Measurements from ENCODE around the gene RPS2.

Gene RPS2

DNA sequence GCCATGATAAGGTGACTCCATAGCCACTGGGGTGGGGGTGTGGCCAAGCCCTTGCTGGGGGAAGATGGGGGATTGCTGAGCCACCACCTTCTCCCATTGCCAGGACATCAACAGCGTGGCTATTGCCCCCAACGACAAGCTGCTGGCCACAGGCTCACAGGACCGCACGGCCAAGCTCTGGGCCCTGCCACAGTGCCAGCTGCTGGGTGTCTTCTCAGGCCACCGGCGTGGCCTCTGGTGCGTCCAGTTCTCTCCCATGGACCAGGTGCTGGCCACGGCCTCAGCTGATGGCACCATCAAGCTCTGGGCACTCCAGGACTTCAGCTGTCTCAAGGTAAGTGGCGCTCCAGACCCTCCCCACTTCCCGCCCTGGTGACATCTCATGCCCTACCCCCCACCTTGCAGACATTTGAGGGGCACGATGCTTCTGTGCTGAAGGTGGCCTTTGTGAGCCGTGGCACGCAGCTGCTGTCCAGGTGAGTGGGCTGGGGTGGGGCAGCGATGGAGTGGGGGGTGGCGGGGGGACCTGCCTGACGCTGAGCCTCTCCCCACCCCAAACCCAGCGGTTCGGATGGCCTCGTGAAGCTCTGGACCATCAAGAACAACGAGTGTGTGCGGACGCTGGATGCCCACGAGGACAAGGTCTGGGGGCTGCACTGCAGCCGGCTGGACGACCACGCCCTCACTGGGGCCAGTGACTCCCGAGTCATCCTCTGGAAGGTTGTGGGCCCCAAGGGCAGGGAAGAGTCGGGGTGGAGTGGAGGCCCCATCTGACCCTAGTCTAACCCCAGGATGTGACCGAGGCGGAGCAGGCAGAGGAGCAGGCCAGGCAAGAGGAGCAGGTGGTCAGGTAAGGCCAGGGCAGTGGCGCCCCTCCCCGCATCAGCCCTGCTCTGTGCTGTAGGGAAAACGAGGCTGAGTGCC lies 12.6 kb upstream of the RPS2 start:
- TF ChIP-seq CTCF (IDR thresholded peaks at IDR 0.05; ENCODE audit: extremely low read depth, insufficient read depth, missing control alignments): no peak
- in situ Hi-C loops (cut with MboI; ENCODE audit: low pct_unique_long_range_greater_than_20kb, low sequenced_read_pairs, unreplicated experiment): no loop called here
- DNase-seq (ENCODE audit: low spot score): no peak

DNA sequence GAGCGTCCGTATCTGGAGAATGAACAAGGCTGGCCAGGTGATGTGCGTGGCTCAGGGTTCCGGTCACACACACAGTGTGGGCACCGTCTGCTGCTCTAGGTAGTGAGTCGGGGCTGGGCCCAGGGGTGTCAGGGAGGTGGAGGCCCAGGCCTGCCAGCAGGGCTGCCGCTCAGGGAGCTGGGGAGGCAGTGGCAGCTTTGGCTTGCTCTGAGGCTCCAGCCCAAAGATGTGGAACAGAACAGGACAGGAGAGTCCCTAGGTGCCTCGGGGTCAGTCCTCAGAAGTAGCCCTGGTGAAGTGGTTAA lies 11.5 kb upstream of the RPS2 start:
- no peak for DNase-seq (ENCODE audit: low spot score)
- in situ Hi-C loops (cut with MboI; ENCODE audit: low pct_unique_long_range_greater_than_20kb, low sequenced_read_pairs, unreplicated experiment): no loop called here
- TF ChIP-seq CTCF (IDR thresholded peaks at IDR 0.05; ENCODE audit: extremely low read depth, insufficient read depth, missing control alignments): no peak

DNA sequence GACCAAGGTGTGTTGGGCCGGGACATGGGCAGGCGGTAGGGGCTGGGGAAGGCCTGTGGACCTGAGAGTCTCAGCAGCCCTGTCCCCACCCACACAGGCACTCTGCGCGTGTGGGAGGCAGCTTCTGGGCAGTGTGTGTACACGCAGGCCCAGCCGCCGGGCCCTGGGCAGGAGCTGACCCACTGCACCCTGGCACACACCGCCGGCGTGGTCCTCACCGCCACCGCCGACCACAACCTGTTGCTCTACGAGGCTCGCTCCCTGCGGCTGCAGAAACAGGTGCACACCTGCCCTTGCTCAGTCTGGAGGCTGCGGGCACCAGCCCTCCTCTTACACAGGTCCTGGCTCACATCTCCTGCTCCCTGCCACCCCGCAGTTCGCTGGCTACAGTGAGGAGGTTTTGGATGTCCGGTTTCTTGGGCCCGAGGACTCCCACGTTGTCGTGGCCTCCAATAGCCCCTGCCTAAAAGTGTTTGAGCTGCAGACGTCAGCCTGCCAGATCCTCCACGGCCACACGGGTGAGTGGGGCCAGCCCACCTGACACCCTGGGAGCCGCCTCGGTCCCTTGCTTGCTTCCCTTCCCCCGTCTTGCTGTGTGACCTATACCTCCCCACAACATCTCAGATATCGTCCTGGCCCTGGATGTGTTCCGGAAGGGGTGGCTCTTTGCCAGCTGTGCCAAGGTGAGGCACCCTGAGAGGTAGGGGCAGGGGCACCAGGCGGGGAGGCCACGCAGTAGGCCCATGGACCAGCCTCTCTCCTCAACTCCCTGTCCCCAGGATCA lies 11.0 kb upstream of the RPS2 start:
- DNase-seq (ENCODE audit: low spot score): no peak
- in situ Hi-C loops (cut with MboI; ENCODE audit: low pct_unique_long_range_greater_than_20kb, low sequenced_read_pairs, unreplicated experiment): no loop called here
- no peak for TF ChIP-seq CTCF (IDR thresholded peaks at IDR 0.05; ENCODE audit: extremely low read depth, insufficient read depth, missing control alignments)

GRCh38 chr16:1974157-1975070 lies 9.8 kb upstream of the RPS2 start:
- no peak for DNase-seq (ENCODE audit: low spot score)
- in situ Hi-C loops (cut with MboI; ENCODE audit: low pct_unique_long_range_greater_than_20kb, low sequenced_read_pairs, unreplicated experiment): no loop called here
- TF ChIP-seq CTCF (IDR thresholded peaks at IDR 0.05; ENCODE audit: extremely low read depth, insufficient read depth, missing control alignments): no peak

GRCh38 chr16:1973461-1974156 lies 9.0 kb upstream of the RPS2 start:
- TF ChIP-seq CTCF (IDR thresholded peaks at IDR 0.05; ENCODE audit: extremely low read depth, insufficient read depth, missing control alignments): no peak
- no peak for DNase-seq (ENCODE audit: low spot score)
- in situ Hi-C loops (cut with MboI; ENCODE audit: low pct_unique_long_range_greater_than_20kb, low sequenced_read_pairs, unreplicated experiment): no loop called here

GRCh38 chr16:1972490-1972877 lies 7.9 kb upstream of the RPS2 start:
- no peak for DNase-seq (ENCODE audit: low spot score)
- in situ Hi-C loops (cut with MboI; ENCODE audit: low pct_unique_long_range_greater_than_20kb, low sequenced_read_pairs, unreplicated experiment): no loop called here
- no peak for TF ChIP-seq CTCF (IDR thresholded peaks at IDR 0.05; ENCODE audit: extremely low read depth, insufficient read depth, missing control alignments)

All from GM13977 (cell line).